PC-9 (cell line): Measurements from ENCODE around the gene CACNG7.
"Not testable (repeated sequence)": the region's sequence is repeated elsewhere in the genome, so short reads cannot be mapped to it uniquely, and the experiment has no call there.

Source experiments
- EZH2 ChIP-seq: fragments of 200-600 bp; sonication (generic); IDR thresholded peaks from 2 replicates; pipeline ENCODE4 v1.8.0; 2017; ENCODE audit warnings: antibody characterized with exemption, low read depth
- TF ChIP-seq, protein P1 (sequence below): fragments of 200-600 bp; sonication (generic); conservative IDR thresholded peaks from 2 replicates; pipeline ENCODE4 v1.6.1; 2017; ENCODE audit warnings: mixed run types, antibody characterized with exemption, mild to moderate bottlenecking, moderate library complexity

DNA sequence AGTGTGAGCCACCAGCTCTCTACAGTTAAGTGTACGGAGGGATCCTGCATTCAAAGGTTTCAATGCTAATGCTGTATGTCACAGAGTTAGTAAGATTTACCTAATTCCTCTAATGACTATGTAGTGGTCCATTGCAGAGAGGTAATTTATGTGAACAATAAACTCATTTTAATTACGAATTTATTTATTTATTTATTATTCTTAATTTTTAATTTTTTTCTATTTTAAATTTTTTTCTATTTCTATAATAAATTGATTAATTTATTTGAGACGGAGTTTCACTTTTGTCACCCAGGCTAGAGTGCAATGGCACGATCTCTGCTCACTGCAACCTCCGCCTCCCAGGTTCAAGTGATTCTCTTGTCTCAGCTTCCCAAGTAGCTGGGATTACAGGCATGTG lies 39.5 kb downstream of the CACNG7 start:
- TF ChIP-seq, protein P1, sequence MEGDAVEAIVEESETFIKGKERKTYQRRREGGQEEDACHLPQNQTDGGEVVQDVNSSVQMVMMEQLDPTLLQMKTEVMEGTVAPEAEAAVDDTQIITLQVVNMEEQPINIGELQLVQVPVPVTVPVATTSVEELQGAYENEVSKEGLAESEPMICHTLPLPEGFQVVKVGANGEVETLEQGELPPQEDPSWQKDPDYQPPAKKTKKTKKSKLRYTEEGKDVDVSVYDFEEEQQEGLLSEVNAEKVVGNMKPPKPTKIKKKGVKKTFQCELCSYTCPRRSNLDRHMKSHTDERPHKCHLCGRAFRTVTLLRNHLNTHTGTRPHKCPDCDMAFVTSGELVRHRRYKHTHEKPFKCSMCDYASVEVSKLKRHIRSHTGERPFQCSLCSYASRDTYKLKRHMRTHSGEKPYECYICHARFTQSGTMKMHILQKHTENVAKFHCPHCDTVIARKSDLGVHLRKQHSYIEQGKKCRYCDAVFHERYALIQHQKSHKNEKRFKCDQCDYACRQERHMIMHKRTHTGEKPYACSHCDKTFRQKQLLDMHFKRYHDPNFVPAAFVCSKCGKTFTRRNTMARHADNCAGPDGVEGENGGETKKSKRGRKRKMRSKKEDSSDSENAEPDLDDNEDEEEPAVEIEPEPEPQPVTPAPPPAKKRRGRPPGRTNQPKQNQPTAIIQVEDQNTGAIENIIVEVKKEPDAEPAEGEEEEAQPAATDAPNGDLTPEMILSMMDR, result not testable (repeated sequence)
- not testable (repeated sequence) for TF ChIP-seq EZH2
